Activated T-helper 1 cell treated with anti-CD3 and anti-CD28 coated beads, Interleukin-2, amount 50 U/mL, for 16 hours (primary cell): ENCODE data around the gene DNM3.

ENCODE experiments used
- DNase-seq, 2 donors: peaks; one replicate each; pipeline ENCODE4 v3.0.0-alpha.2; 2020; ENCODE audit warnings: low read depth in 1 of 2, low spot score in 1 of 2

Gene DNM3

DNA sequence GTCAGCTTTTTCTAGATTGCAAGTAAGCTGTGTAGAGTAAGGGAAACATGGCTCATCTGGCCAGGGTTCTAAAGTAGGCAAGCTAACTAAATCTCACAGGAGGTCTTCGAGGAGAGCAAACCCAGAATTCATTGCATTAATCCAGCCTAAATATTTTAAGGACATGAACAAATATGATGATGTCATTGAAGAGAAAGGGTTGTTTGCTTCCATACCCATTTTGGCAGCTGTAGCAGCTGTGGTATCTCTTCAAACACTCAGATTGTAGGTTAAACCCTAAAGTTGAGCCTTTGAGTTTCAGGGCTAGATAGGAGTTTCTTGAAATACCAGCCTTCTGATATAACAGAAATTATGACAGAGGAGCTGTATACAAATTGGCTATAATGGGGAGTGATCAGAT, 378.7 kb downstream of the DNM3 start:
- no peak for DNase-seq

DNA sequence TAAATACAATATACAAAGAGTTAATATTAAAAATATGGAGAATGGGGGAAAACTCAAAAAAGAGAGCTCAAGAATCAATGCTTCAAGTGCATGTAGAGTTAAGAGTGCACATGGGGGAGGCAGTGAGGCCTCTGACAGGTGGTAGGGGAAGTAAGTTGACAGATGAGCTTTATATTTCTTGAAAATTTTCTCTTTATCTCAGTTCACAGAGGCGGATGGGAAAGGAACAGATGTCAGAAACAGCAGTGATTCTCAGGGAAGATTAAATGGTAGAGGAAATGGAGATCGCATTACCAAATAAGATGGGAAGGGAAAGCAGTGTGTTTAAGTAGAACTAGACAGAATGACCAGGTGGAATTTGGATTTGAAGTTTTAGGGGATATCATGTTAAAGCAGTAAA, 379.1 kb downstream of the DNM3 start:
- no peak for DNase-seq

DNA sequence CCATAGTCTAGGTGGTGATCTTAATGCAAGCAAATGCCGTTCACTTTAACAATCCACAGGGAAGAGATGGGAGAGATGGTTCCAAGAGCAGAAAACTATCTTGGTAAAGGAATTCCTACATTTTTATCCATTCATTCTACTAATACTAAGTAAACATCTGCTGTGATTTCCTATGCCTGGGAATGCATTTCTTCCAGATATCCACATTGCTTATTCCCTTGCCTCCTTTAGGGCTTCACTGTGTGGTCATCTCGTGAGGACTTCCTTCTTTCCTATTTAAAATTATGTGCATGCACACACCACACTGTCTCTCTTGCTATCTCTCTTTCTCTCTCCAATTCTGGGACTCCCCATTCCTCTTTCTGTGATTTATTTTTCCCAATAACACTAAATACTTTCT, 380.1 kb downstream of the DNM3 start:
- DNase-seq = no peak

DNA sequence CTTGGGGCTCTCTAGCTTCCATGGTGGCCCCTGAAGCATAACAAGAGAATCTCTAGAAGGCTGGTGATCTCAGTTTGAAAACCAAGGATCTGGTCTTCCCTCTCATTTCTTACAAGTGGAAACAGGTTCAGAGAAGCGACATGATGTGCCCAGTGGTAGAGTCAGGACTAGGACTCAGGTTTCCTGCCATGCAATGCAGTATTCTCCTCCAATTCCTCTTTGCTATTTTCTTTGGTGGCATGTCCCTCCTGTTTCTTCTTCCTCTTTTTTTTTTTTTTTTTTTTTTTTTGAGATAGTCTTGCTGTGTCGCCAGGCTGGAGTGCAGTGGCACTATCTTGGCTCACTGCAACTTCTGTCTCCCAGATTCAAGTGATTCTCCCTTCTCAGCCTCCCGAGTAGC, 383.6 kb downstream of the DNM3 start:
- DNase-seq = no peak

DNA sequence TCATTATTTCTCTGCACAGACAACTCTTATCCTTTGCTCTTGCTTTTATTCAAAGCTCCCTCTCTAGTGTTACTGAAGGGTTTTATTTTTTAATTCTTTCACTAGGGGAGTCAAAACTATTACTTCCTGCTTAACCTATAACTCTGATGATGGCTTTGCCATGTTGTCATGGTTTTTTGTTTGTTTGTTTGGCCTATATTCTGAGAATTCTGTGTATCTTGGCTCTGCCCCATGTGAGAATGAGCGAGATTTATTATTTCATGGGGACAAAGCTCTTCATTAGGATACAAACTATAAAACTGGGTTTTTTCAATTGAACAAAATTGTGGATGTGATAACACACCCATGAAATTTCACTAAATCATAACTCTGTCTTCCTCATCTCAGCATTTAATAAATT, 388.6 kb downstream of the DNM3 start:
- DNase-seq = no peak

DNA sequence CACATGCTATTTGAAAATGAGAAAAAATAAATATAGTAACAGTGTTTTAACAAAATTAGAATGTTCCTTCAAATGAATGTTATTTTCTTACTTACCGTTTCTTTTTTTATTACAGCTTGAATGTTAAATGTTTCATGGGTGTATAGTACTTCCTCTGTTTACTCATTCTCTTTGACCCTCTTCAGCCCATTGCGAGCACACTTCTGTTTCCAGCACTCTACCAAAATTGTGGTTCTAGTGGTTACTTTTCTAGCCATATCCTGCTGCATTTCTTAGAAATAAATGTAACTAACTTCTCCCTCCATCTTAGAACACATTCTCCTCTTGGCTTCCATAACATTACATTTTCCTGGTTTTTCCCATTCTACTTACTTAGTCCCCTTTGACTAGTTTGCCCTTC, 389.2 kb downstream of the DNM3 start:
- DNase-seq = no peak

DNA sequence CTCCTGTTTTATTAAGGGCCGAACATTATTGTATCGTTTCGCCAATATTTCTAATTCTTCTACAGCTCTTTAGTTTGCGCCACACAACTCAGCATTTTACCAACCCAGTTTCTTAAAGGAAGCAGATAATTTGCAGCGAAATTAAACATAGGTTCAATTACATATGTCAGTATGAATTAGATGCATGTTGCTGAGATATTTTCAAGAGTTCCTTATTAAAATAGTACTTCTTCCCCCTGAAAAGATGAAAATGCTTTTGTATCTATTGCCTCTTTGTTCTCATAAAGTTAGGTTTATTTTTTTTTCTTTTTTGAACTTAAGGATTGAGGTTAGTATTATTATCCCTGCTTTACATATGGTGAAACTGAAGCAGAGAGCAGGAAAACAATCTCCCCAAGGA, 395.7 kb downstream of the DNM3 start:
- DNase-seq = no peak

DNA sequence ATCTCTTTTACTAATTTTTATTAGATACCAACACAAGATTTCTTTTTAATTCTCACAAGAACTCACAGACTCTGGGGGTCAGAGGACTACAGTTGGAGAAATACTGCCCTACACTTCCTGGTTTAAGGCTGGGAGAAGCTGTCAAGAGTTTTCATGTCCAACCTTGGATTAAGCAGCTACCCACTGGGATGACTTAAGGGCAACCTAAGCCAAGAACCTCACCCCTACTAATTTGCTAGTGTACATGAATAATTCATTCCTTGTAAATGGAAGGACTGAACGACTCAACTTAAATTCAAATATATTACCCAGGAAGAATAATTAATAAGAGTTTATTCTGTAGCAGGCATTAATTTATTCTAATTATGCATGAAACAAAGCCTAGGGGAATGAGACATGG, 396.9 kb downstream of the DNM3 start:
- no peak for DNase-seq

DNA sequence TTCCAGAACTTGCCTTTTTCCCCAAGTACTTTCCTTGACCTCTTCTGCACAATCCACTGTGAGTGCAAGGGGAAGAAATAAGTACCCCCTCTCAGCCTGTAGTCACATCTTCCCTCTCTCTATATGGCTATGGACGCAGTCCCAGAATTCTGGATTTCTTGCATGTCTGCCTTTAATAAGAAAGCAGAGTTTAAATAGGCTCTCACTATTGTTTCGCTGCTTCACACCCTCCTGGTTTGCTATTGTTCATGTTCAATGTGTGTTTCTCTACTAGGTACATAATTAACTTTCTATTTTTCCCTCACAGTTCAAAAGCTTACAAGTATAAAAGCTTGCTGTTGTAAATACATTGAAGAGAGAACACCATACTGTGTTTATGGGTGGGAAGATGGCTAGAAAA, 397.7 kb downstream of the DNM3 start:
- no peak for DNase-seq

DNA sequence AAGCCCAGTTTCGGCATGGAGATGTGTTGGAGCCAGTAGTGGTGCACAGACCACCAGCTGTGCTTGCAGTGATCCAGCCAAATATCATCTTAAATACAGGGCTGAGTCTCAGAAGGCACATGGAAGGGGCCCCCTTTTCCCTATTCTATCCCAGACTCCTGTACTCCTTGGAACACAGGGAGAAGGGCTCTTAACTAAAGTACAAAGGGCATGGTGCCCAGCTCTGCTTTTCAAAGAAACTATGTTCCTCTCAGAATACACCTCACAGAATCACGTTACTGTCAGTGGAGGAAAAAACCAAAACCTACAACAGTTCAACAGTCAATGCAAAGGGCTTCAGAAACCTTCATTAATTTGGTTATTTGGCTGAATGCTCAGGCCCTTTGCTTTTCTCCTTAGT, 398.6 kb downstream of the DNM3 start:
- DNase-seq = no peak

DNA sequence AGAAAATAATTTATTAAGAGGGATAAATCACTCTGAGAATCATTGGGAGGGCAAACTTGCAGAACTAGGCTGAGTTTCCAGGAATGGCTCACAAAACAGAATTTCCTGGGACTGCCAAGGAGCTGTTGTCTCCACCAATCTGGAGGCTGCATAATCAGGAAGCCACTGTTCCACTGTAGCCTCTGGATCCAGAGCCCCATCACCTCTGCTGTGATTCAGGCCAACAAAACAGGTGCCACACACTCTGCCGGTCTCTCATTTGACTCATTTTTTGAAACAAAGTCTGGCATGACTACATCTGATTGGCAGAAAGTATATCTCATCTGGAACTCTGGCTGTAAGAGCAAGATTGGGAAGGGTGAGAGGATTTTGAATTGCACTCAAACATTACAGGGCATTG, 400.2 kb downstream of the DNM3 start:
- no peak for DNase-seq

DNA sequence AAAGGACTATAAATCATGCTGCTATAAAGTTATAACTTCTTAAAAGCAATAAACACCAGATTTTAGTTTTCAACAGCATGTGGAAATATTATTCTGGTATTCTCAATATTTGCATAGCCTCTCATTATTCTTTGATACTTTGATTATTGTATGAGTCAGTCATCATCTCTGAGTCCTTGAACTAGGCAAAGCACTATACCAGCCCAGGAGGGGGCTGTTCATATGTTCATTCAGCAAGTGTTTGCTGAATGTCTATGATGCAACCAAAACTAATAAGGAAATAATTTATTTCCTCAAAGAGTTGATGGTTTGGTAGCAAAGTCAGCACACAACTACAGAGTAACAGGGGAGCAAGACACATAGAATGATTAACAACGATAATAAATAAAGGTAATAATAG, 403.6 kb downstream of the DNM3 start:
- no peak for DNase-seq

DNA sequence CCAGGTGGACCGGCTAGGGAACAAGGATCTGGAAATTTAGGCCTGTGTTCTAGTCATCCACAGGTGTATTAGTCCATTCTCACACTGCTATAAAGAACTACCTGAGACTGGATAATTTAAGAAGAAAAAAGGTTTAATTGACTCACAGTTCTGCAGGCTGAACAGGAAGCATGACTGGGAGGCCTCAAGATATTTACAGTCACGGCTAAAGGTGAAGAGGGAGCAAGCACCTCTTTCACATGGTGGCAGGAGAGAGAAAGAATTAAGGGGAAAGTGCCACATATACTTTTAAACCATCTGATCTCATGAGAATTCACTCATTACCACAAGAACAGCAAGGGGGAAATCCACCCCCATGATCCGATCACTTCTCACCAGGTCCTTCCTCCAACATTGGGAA, 404.5 kb downstream of the DNM3 start:
- DNase-seq = no peak

DNA sequence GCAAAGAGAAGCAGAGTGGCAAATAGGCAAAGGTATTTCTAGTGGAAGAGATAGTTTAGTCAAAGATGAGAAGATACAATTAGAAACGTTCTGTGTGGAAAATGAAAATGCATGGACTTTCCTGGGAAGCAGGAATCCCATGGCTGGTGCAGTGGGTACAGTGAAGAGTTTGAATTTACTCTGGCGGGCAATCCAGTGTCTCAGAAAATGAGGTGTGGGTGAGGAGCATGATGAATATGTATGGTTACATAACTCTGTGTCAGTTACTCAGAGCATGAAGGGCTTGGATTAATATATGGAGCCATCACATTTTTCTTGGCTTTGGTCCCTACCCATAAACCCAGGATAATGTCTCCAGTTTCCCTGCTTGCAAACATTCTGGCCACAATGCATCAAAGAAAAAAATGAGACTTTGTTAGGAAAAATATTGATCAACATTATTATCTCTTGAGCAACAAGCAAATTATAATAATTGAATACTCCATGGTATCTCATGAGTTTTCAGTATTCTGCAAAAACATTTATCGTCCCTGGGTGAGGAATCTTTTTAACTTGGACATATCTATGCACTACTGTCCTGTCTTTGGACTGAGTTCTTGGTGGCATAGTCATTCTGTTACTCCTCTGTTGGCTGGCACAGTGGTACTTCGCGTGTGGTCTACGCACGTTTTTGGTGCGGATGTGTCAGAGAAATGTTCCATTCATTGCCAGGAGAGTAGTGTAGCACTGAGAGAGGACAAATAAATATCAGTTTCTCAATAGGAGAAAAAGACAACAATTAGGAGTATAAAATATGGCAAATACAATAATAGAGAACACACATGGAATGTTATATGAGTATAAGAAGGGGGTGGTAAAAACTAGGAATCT, 405.5 kb downstream of the DNM3 start:
- no peak for DNase-seq

DNA sequence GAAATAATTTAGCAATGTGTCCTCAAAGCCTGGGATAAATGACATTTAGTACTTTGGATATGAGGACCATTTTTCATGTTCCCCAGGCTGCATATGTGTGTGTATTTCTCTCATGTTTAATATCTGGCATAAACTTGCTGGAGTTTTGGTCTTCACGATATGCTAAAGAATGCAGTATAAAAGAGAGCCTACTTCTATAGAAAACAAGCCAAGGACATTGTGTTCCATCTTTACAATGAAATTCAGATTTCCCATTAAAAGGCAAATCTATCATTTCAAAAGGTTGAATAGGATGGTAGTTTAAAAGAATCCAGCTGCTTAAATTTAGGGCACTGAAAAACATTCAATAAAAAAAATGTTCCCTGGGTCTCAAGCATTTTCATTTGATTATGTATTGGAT, 410.2 kb downstream of the DNM3 start:
- DNase-seq = no peak

DNA sequence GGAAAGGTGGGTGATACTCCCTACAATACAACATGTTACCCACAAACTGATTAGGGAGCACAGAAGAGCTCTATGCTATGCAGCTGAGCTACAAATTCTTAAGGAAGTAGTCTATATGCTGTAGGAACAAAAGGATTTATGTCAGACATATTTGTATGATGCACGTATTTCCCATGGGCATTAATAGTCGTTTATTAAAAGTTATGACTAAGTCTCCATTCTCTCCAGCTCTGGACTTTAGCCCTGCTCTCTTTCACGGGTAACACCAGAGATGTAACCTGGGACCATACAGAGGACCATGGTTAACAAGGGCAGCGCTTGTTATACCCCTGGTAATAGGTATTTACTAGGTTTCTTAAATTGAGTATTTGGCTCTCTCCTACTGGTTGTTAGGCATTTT, 411.0 kb downstream of the DNM3 start:
- no peak for DNase-seq

DNA sequence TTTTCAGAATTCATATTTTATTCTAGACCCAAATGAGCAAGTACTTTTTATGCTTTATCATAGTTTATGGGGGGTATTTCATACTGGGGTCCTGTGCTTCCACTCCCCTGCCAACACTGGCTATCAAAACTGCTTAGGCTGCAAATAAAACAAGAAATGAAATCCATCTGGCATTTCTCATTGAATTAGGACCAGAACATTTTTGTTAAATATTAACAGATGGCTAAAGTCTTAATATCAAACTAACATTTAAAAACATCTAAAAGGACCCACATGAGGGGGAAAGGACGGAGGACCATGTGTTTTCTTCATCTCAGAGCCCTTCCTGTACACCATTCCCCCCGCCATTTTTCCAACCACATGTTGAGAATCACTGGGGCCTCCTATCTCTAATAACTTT, 411.7 kb downstream of the DNM3 start:
- DNase-seq = no peak

DNA sequence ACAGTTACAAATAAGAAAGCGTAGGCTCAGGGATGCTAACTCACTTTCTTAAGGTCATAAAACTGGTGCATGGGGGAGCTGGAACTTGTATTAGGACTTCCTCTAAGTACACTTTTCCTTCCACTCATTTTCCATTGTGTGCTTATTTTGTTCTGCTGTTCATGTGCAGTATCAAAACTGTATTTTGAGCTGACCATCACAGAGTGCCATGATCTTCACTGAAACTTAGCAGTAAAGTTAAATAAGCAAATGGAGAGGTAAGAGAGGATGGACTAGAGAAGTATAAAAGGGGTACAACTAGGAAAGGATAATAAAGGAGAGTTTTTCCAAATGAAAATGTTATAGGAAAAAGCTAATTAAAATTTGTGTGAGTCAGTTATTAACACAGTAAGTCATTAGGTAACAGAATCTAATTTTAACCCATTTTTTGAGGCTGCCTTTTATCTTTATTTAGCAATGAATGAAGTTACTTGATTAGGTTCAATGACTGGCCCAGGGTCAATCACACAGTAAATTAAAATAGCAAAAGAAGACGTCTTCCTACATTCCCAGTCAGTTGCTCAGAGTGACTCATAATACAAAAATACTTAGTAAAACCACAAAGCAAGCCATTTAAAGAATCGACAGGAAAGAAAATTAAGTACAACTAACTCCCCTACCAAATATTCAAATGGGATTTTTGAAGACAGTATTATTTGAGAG, 413.4 kb downstream of the DNM3 start:
- no peak for DNase-seq

DNA sequence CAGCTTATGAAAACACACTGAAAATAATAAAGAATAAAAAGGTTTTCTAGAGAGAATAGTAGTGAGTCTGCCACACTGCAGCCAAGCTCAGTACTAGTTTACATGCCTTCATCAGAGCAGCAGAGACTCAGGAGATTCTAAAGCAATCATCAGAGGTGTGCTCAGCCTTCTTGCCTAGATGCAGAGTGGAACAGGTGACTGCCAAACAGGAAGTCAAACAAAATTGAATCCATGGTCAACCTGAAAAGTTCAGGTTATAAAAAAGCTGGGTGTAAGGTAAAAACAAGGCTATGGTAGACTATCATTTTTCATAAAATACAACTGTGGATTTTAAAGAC, 413.9 kb downstream of the DNM3 start:
- no peak for DNase-seq

DNA sequence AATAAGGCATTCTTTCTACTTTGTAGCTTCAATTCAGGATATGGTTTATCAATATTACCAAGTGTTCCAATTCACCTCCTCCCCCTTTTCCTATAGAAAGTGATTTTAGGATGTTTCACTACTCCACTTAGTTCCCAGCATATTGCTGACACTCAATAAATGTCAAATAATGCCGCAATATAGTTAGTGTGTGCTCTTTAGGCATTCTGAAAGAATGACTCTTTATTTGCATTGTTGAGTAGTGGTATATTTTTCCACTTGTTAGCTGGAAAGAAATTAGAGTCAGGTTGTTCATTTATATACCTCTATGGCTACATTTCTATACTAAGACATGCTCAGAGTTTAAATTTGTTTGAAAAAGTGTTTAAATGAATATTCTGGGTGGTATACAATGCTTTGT, 424.6 kb downstream of the DNM3 start:
- no peak for DNase-seq

DNA sequence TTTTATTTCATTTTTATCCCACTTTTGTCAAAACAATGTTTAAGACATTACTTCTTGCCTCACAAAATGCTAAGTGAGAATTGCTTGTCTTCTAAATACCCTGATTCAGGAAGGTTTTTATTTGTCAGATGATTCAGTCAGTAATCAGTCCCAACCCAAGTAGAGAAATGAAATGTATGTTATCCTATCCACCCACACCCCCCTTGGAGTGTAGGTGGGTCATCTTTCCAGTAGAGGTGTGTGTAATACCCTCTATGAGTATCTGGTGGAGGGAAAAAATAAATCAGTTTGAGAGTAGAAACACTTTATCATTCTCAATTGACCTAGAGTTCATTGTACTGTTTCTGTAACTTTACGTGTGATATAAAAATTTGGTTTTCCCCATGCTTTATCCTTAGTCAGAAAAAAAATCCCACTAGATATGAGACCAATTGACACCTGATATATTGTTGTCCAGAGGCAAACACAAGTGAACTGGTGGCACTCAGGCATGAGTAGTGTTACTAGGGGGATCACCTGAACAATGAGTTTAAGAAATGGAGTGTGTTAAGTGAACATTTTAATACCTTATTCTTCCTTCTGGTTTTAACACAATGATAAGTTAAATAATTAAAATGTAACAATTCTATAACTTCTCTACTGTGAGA, 425.4 kb downstream of the DNM3 start:
- no peak for DNase-seq

DNA sequence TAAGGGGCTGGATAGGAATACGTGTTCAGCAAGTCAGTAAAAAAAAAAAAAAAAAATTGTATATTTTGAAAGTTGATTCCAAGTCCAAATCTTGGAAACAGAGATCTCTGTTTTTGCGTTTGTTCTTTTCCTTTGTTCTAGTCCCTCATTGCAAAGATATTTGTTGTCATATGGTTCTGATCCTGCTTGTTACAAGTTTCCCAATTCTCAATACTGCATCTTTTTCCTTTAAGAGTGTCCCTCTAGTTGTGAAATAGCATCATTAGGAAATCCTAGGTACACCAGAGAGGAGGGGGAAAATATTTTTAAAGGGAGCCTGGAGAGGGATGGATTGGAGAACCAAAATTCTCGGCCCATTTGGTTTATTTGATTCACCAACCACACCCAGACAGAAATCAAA, 426.9 kb downstream of the DNM3 start:
- no peak for DNase-seq

DNA sequence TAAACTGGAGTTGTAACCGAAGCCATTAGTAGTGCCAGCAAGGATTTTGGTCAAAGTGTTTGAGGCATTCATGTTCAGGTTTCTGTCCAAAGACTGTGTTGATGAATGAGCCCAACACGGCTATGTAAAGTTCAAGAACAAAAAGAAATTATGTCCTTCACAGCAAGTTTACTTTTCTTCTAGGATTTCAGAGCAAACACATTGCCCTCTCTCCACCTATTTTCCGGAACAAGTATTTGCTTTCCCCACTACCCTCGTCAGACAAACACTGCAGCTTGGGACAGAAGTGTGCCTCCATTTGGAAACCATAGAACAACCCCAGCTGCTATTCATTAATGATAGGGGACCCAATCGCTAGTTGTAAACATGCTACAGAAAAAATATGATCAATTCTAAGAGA, 427.8 kb downstream of the DNM3 start:
- DNase-seq = no peak
